GM18907 (cell line): ENCODE data around the gene P2RX6.
"Not testable (repeated sequence)": the region's sequence is repeated elsewhere in the genome, so short reads cannot be mapped to it uniquely, and the experiment has no call there.

Experiments used
- ATAC-seq: cut with Tn5 transposase; IDR thresholded peaks from one replicate; pipeline ENCODE4 v1.9.1; 2021; ENCODE audit warnings: mild to moderate bottlenecking, moderate library complexity; ENCODE audit not compliant: unreplicated experiment

P2RX6 gene

DNA sequence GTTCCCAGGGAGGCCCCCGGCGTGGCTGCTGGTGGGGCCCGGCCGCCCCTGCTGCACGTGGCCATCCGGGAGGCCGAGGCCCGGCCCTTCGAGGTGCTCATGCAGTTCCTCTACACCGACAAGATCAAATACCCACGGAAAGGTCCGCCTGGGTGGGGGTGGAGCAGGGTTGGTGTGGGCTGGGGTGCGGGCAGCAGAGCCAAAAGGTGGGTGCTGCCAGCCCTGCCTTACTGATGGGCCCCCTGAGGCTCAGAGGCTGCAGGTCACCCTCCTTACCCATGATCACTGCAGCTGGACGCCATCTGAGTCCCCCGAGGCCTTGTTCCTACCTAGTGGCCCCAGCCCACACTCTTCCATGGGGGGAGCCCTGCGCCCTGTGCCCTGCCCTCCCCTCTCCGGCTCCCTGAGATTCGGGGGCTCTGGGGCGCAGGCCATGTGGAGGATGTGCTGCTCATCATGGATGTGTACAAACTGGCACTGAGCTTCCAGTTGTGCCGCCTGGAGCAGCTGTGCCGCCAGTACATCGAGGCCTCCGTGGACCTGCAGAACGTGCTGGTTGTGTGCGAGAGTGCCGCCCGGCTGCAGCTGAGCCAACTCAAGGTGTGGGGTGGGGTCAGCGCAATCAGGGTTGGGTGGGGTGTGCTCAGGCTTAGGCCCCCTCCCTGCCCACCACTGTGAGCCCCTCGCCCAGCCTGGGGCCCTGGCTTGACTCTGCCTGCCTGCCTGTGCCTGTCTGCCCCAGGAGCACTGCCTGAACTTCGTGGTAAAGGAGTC, 20.6 kb upstream of the P2RX6 start:
- ATAC-seq = no peak

GRCh38 chr22:20994902-20995241, 20.1 kb upstream of the P2RX6 start:
- ATAC-seq = no peak

- no peak for ATAC-seq
Observed at GRCh38 chr22:20995329-20996030, 19.5 kb upstream of the P2RX6 start.

DNA sequence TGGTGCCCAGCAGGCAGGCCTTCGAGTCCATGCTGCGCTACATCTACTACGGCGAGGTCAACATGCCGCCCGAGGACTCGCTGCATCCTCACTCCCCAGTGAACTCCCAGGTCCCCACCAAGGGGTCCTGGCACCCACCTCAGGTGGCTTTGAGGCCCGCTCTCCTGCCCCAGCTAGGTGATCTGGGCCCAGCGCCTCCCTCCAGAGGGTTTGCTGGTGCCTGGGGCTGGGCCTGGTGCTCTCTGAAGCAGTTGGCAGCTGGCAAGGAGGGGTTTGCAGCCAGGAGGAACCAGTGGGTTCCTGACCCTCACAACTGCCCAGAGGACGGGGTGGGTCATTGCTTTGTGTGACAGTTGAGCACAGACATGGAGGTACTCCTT, 18.9 kb upstream of the P2RX6 start:
- ATAC-seq = no peak

DNA sequence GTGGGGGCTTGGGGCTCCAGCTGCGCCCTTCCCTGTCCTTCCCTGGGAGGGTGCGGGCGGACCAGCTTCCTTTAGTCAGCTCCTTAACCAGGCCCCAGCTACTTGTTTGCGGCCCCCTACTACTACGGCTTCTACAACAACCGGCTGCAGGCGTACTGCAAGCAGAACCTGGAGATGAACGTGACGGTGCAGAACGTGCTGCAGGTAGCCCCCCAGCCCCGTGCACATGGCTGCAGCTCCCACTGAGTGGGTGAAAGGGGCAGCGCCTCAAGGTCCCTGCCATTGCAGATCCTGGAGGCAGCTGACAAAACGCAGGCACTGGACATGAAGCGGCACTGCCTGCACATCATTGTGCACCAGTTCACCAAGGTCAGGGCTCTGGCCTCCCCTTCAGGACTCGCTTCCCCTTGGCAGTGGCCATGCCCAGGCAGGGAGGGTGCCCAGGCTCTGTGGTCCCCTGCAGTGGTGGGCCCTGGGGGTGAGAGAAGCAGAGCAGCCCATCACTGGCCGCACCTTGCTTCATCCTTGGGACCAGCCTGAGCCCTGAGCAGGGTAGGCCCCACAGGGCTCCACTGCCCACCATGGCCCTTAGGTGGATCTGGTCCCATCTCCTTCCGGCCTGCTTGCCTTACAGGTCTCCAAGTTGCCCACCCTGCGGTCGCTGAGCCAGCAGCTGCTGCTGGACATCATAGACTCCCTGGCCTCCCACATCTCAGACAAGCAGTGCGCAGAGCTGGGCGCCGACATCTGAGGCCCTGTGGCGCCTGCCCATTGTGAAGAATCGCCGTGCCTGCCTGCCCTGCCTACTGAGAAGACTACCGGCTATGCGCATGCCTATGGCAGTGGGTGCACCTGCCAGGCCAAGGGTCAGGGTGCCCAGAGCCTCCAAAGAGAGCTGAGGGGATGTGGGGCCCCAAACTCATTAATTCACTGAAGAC, 18.1 kb upstream of the P2RX6 start:
- no peak for ATAC-seq

DNA sequence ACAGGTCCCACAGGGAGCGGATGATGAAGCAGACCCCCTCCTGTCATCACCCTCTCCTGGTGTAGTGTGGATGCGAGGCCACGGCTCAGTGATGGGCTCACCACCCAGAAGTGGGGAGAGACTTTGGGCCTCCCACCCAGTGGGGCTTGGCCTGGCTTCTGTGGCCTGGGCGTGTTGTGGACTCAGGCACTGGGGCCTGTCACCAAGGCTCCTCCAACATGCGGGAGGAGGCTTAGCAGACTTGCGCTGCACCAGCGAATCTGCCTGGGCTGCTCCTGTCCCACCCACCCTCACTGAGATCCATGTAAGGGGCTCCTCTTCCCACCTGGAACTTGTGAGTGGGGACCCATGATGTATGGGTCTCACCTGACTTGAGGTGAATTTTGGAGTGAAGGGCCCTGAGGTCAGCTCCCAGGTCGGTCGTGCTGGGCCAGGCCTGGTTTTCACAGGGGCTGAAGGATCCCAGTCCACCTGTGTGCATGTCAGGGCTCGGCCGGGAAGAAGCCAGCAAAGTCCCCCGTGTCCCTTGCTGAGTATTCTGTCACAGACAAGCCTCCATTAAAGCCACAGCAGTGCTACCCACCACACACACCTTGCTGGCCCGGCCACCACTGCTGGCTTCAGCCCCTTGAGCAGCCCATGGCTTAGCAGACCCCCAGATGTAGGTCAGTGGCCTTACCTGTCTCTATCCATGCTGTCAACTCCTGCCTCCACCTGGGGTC, 17.3 kb upstream of the P2RX6 start:
- ATAC-seq = no peak

DNA sequence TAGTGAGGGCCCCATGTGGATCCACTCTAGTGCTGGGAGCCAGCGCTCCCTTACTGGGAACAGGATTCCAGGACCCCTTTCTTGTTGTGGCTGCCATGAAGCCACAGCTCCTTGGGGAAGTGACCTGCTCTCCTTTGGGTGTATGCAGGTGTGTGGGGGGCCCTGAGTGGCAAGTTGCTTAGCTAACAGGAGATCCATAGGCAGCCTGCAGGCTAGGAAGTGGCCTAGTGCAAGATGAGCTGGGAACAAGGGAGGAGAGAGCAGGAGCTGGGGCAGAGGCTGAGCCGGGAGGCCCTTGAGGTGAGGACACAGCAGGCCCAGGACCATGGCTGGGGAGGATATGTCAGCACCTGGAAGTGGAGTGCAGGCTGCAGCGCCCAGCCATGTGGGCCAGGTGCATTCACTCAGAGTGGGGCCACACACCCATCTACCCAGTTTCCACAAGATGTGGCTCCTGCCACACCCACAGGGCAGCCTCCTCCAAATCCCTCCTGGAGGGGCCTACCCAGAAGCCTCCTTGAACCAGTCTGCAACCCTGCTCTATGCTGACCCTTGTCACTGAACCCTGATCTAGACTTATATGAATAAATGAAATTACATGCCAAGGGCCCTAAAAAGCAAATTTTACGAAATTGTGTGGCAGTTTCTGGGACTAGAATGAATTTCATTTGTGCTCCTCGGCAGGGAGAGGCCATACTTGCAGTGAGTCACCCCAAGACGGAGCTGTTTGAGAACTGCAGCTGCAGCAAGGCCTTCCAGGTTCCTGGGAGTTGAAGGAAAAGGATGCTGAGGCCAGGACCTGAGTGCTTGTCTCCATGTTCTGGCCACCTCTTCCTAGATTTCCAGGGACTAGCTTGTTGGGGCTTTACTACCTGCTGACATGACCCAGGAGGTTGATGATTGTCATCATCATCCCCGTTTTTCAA, 16.3 kb upstream of the P2RX6 start:
- no peak for ATAC-seq

- no peak for ATAC-seq
Observed at GRCh38 chr22:20999350-21000206, 15.4 kb upstream of the P2RX6 start.

GRCh38 chr22:21000207-21000986, 14.6 kb upstream of the P2RX6 start:
- no peak for ATAC-seq

DNA sequence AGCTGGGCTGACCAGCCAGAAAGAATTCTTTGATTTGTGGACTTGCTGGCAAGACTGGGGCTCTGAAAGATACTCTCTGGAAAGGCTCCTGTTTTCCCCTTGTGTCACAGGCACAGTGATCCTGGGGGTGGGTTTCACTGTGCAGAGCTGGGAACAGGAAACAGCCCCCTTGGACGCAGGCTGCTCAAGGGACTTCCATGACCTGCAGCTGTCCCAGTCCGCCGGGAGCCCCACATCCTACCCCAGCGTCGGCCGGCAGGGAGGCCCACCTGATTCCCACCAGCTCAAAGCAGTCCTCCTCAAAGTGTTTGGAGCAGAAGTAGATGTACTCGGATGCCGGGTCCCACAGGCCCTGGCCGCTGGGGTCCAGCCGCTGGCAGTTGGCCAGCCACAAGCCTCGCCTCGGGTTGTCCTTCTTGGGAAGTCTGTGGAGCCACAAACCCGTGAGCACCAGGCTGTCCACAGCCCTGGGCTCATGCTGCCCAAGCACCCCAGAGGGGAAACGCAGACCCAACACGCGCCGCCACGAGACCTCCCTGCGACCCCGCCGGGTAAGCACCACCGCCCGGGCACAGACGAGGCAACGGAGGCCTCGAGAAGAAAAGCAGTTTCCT, 13.9 kb upstream of the P2RX6 start:
- no peak for ATAC-seq

- ATAC-seq = peak; percentile 89
Observed at GRCh38 chr22:21001601-21002325, 13.2 kb upstream of the P2RX6 start, which contains the start of gene THAP7. TSS of gene THAP7 (minus strand) at chr22:21002118. CDS start at chr22:21001911, 207 bp downstream.

DNA sequence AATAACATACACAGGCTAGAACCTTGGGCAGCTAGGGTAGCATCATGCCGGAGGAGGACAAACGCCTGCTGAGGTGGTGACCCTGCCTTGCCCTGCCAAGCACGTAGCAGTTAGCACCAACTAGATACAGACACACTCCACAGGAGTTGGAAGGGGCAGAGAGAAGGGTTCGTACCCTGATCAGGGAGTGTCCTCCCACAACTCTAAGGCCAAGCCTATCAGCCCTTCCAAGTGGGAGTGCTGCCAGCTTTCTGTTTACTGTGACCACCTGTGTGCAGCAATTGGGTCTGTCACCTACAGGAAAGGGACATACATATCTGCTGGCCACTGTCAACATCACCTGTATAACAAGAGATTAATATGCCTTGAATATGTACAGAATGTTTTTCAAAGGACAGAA, 11.2 kb upstream of the P2RX6 start:
- ATAC-seq = no peak

DNA sequence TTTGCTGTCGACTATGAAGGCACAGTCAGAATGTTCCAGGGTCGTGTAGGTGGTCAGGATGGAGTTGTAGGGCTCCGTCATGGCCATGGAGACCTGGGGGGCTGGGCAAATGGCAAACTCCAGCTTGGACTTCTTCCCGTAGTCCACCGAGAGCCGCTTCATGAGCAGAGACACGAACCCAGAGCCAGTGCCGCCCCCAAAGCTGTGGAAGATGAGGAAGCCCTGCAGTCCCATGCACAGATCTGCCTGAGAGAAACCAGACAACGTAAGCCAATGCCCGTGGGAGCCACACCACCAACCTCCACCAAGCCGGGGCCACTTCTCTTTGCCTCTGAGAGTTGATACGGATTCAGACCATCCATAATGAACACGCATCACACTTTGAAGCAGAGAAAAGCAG, 5.8 kb upstream of the P2RX6 start:
- not testable (repeated sequence) for ATAC-seq

DNA sequence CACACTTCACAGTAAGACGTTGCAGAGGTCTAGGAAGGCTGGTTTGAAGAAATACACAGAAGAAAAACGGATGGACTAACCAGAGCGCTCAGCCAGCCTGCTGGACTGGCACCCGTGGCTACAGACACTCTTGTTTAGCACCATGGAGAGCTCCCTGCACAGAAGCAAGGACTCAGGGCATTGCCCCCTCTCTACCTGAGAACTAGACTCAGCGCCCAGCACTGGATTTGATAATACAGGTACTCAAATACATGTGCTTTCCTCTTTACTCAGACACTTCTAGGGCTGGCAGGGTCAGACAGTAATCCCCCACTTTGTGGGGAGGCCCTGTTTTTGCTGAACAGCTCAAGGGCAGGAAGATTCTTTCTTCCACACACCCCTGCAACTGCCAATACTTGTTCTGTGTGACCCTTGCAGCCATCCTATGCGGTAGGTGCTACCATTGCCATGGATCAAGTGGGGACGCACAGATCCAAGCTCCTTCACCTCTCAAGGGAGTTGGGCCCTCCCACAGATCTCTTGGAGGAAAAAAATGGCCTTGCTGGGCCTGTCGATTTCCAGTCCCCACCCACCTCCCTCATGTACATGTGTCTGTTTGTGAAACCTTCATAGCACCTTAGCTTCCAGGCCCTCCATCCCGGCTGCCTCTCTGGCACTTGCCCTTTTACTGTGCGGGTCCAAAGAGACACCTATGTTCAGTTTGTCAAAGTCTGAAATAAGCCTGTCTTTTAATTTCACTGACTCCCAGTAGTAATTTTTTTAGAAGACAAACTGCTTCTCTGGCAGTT, 5.1 kb upstream of the P2RX6 start:
- ATAC-seq = no peak

DNA sequence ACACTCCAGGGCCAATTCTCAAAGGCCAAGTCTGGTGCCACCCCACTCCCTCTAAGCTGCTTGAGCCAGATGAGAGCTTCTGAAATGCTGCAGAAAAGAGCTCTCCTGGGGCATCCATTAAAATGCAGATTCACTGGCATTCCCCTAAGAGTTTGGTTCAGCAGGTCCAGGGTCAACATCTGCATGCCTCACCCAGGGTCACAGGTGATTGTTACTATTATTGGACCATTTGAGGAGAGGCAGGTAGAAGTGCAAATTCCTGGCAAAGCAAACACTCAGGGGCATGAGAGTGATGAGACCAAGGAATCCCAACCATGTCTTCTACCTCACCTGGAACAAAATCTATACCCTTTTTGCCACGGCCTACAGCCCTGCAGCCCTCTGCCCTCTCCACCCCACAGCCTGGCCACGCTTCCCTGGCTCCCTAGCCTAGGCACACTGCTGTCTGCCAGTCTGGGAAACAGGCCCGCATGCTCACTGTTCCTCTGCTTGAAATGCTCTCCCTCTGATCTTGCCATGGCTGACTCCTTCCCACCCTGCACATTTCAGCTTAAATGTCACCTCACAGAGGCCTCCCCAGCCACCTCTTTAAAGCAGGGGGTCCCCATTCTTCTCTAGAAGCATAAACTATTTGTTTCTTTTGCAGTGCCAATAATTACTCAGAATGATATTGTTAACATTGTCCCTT, 4.4 kb upstream of the P2RX6 start:
- no peak for ATAC-seq
